Activated CD4-positive, alpha-beta T cell treated with anti-CD3 and anti-CD28 coated beads, Interleukin-2, amount 50 U/mL, for 1 hour (primary cell): ENCODE measurements around the gene NXF3.
"Not testable (repeated sequence)": the region's sequence is repeated elsewhere in the genome, so short reads cannot be mapped to it uniquely, and the experiment has no call there.

Source experiments
- DNase-seq: peaks from one replicate; pipeline ENCODE4 v3.0.0-alpha.2; 2020

The NXF3 gene

DNA sequence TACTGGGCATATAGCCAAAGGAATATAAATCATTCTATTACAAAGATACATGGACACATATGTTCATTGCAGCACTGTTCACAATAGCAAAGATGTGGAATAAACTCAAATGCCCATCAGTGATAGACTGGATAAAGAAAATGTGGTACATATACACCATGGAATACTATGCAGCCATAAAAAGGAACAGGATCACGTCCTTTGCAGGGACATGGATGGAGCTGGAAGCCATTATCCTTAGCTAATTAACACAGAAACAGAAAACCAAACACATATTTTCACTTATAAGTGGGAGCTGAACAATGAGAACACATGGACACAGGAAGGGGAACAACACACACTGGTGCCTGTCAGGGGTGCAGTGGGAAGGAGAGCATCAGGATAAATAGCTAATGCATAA is 59.6 kb downstream of the NXF3 start:
- DNase-seq = not testable (repeated sequence)
